K562 (cell line): ENCODE measurements around the gene ZSCAN12. TPM values are rescaled to one million over a fixed set of nuclear protein-coding genes. Genes with fewer than 3 reads are reported as not detected.

ENCODE experiments used
- HEY1 ChIP-seq: fragments of 250-450 bp; sonication (Bioruptor Pico); IDR thresholded peaks from 2 replicates; pipeline ENCODE4 v1.5.0; 2020; ENCODE audit warnings: mild to moderate bottlenecking, moderate library complexity, borderline replicate concordance
- MTF1 ChIP-seq: fragments of 250-450 bp; sonication (Bioruptor Pico); IDR thresholded peaks from 2 replicates; pipeline ENCODE4 v1.9.0; 2021; ENCODE audit warnings: moderate library complexity, mild to moderate bottlenecking, inconsistent platforms, borderline replicate concordance
- NUFIP1 ChIP-seq: fragments of 450-650 bp; IDR thresholded peaks from 2 replicates; pipeline ENCODE4 v1.6.1; 2018; ENCODE audit not compliant: partially characterized antibody
- PHF8 ChIP-seq: fragments of 200-600 bp; sonication (generic); IDR thresholded peaks from 2 replicates; pipeline ENCODE4 v1.6.1; 2012; ENCODE audit warnings: mixed run types, mild to moderate bottlenecking, inconsistent platforms, low read length, moderate library complexity, borderline replicate concordance
- PTTG1 ChIP-seq: fragments of 450-650 bp; IDR thresholded peaks from 2 replicates; pipeline ENCODE4 v1.6.1; 2016; ENCODE audit warnings: low read depth, mild to moderate bottlenecking, missing genetic modification characterization, missing compliant biosample characterization
- RBM14 ChIP-seq: fragments of 200-400 bp; formaldehyde crosslinking; IDR thresholded peaks from 2 replicates; pipeline ENCODE4 v1.6.1; 2018; ENCODE audit warnings: low read depth, mild to moderate bottlenecking, low read length, moderate library complexity, borderline replicate concordance; ENCODE audit not compliant: insufficient read depth
- RREB1 ChIP-seq: fragments of 250-450 bp; sonication (Bioruptor Pico); IDR thresholded peaks from 2 replicates; pipeline ENCODE4 v1.4.0; 2020
- SAP30 ChIP-seq: fragments of 200-600 bp; sonication (generic); IDR thresholded peaks from 2 replicates; pipeline ENCODE4 v1.6.1; 2012; ENCODE audit warnings: borderline replicate concordance, low read depth, mild to moderate bottlenecking, moderate library complexity, low read length, control low read depth, inconsistent platforms; ENCODE audit not compliant: insufficient read depth, poor library complexity, severe bottlenecking
- SOX6 ChIP-seq: fragments of 450-650 bp; IDR thresholded peaks from 2 replicates; pipeline ENCODE4 v1.6.1; 2014; ENCODE audit warnings: mild to moderate bottlenecking
- ZNF431 ChIP-seq: sonication (generic); formaldehyde crosslinking; IDR thresholded peaks from 2 replicates; pipeline ENCODE4 v1.8.0; 2022; ENCODE audit warnings: mild to moderate bottlenecking, missing genetic modification reagents
- ZNF609 ChIP-seq: sonication (generic); formaldehyde crosslinking; IDR thresholded peaks from 2 replicates; pipeline ENCODE4 v1.8.1; 2023; ENCODE audit warnings: missing genetic modification reagents, mild to moderate bottlenecking, borderline replicate concordance
- ZNF639 ChIP-seq, 2 experiments: fragments of 200-800 bp in 1 of 2; sonication (Bioruptor generic) in 1 of 2; sonication (generic) in 1 of 2; formaldehyde crosslinking in 1 of 2; IDR thresholded peaks in 1 of 2; conservative IDR thresholded peaks in 1 of 2; 2 replicates each; pipeline versions ENCODE4 v1.5.0 to v1.6.1; 2016 to 2020; ENCODE audit warnings: missing compliant biosample characterization in 1 of 2, missing genetic modification characterization in 1 of 2, missing genetic modification reagents in 1 of 2
- polyA plus RNA-seq, 8 experiments: library from polyadenylated mRNA; depleted of rRNA in 4 of 8; stranded (reverse) in 5 of 8; unstranded in 3 of 8; fragments of >200 nt; fragmentation: Nextera tagmentation in 2 of 8; fragmentation: Illumina TruSeq in 1 of 8; extraction: Ambion mirVana in 2 of 8; extraction: Trizol in 1 of 8; gene quantifications; 2 replicates each; pipeline versions ENCODE4 v1.2.1 to v1.2.3, GENCODE V29; 2011 to 2014; ENCODE audit warnings: inconsistent platforms in 1 of 8, missing spikeins in 1 of 8
- total RNA-seq, 7 experiments: library from RNA; depleted of rRNA in 6 of 7; stranded (reverse); fragments of >200 nt in 6 of 7; fragmentation: Illumina TruSeq in 2 of 7; extraction: Trizol in 2 of 7; gene quantifications; 2 replicates each; pipeline versions ENCODE4 v1.2.1 to v1.2.3, GENCODE V29; 2011 to 2021; ENCODE audit warnings: low replicate concordance in 1 of 7

ZSCAN12 gene
- total and polyA plus RNA-seq, 9 of the 15 experiments (the other 6 are each of a cell fraction or from before 2014, with no cell fraction given), result 2.5 to 19.6 (median 12.5) TPM

- TF ChIP-seq RBM14 (no peak), RREB1 (CRISPR knock-in tag) (peak; percentile 91), NUFIP1 (no peak), ZNF609 (CRISPR knock-in tag) (no peak), HEY1 (CRISPR knock-in tag) (no peak; the same call in 1 of the 2 replicates), ZNF639 (CRISPR knock-in tag; conservative IDR thresholded peaks at IDR 0.05 in 1 of 2, IDR thresholded peaks at IDR 0.05 in 1 of 2) (peak in 1 of 2 experiments; percentile 99; a peak in 2 of 4 replicates), SOX6 (peak; percentile 98), PTTG1 (tag) (peak; percentile 85), SAP30 (no peak), MTF1 (no peak), ZNF431 (CRISPR knock-in tag) (no peak), PHF8 (no peak; the same call in 1 of the 2 replicates)
Observed at GRCh38 chr6:28336284-28337120, 63.0 kb downstream of the ZSCAN12 start (continued).
